ENCODE measurements around the gene USP15. TPM values are rescaled to one million over a fixed set of nuclear protein-coding genes. Genes with fewer than 3 reads are reported as not detected.

The USP15 gene
- total and polyA plus RNA-seq, 2 donors (not counting 3 experiments of a cell fraction or from before 2014, with no cell fraction given): 20.0 to 61.8 TPM

DNA sequence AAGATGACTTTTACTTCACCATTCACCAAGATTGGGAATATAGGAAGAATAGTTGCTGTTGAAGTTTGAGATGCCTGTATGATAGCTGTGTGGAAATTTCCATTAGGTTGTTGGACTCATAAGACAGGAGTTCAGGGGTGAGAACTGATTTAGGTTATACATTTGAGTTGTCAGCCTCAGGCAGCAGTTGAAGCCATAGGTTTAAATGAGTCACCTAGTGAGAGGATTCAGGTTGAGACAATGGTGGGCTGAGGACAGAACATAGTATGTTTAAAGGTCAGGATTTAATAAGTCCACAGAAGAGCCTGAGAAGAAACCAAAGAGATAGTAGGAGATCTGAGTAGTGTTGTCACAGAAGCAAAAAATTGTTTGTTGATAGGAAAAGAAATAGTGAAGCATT, 142.8 kb downstream of the USP15 start:
- Histone ChIP-seq H3K27me3 (ENCODE audit: control insufficient read depth in 2 of 2, insufficient read depth in 2 of 2, low read length in 2 of 2) (no peaks in the 10 kb centered on the region), H3K9me1 (replicated peaks; ENCODE audit: control insufficient read depth, extremely low read depth, insufficient read depth, low read length) (no peaks in the 10 kb centered on the region), H4K20me1 (replicated peaks; ENCODE audit: control insufficient read depth, extremely low read depth, insufficient read depth, low read length) (no peaks in the 10 kb centered on the region), H3K4me3 (replicated peaks in 1 of 3; ENCODE audit: insufficient read depth in 1 of 3, low read depth in 1 of 3, low read length in 3 of 3) (no peak overlapping the region), H3K4me1 (ENCODE audit: control insufficient read depth, extremely low read depth, insufficient read depth, low read length) (no peaks in the 10 kb centered on the region), H3K36me3 (ENCODE audit: control insufficient read depth in 2 of 2, extremely low read depth in 1 of 2, insufficient read depth in 2 of 2, low read length in 2 of 2) (peaks cover 2 to 10% of the 10 kb centered on the region in 2 experiments), H3K4me2 (ENCODE audit: insufficient read depth, low read length) (no peak overlapping the region), H3K9me3 (replicated peaks; ENCODE audit: control insufficient read depth, insufficient read depth, low read length) (no peaks in the 10 kb centered on the region), H3K9ac (replicated peaks; ENCODE audit: extremely low read depth, insufficient read depth, low read length) (no peak overlapping the region), H3K79me2 (ENCODE audit: control insufficient read depth, insufficient read depth, low read length) (no peaks in the 10 kb centered on the region), H3K27ac (ENCODE audit: insufficient read depth, low read depth, low read length) (no peak overlapping the region), H2AFZ (ENCODE audit: low read depth, low read length) (no peak overlapping the region)
- ChIA-PET POLR2A (no interaction called here), CTCF (interaction anchor here (1.4 kb wide), 1 partner anchor 32 kb away, joined by 5 read pairs; no protein-coding TSS in a partner anchor)
- dilution Hi-C loops (cut with MboI; ENCODE audit: extremely low pct_ligation_motif_present, low sequenced_read_pairs): no loop called here
- TF ChIP-seq EZH2 (IDR thresholded peaks at IDR 0.05; ENCODE audit: borderline replicate concordance, low read depth, low read length, severe bottlenecking): no peak
- TF ChIP-seq, protein P1, sequence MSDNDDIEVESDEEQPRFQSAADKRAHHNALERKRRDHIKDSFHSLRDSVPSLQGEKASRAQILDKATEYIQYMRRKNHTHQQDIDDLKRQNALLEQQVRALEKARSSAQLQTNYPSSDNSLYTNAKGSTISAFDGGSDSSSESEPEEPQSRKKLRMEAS (IDR thresholded peaks at IDR 0.05; ENCODE audit: insufficient read depth, insufficient read length): no peak
- no peak for TF ChIP-seq FOS (IDR thresholded peaks at IDR 0.05; ENCODE audit: borderline replicate concordance, insufficient read depth, low read length)
- TF ChIP-seq JUN (IDR thresholded peaks at IDR 0.05; ENCODE audit: borderline replicate concordance, insufficient read depth, insufficient read length, low read depth): no peak
- no peak for TF ChIP-seq GATA2 (IDR thresholded peaks at IDR 0.05; ENCODE audit: insufficient read depth, insufficient read length, low read depth, low read length)
- TF ChIP-seq POLR2A (IDR thresholded peaks at IDR 0.05; ENCODE audit: low read depth, low read length): no peak
- TF ChIP-seq, protein P2, sequence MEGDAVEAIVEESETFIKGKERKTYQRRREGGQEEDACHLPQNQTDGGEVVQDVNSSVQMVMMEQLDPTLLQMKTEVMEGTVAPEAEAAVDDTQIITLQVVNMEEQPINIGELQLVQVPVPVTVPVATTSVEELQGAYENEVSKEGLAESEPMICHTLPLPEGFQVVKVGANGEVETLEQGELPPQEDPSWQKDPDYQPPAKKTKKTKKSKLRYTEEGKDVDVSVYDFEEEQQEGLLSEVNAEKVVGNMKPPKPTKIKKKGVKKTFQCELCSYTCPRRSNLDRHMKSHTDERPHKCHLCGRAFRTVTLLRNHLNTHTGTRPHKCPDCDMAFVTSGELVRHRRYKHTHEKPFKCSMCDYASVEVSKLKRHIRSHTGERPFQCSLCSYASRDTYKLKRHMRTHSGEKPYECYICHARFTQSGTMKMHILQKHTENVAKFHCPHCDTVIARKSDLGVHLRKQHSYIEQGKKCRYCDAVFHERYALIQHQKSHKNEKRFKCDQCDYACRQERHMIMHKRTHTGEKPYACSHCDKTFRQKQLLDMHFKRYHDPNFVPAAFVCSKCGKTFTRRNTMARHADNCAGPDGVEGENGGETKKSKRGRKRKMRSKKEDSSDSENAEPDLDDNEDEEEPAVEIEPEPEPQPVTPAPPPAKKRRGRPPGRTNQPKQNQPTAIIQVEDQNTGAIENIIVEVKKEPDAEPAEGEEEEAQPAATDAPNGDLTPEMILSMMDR (IDR thresholded peaks at IDR 0.05; ENCODE audit: extremely low read depth in 1 of 2, insufficient read depth in 1 of 2, low read depth in 1 of 2, low read length in 2 of 2): no peak
- TF ChIP-seq POLR2AphosphoS5 (IDR thresholded peaks at IDR 0.05; ENCODE audit: insufficient read depth, low read depth, low read length): no peak
- no peak for TF ChIP-seq MYC (IDR thresholded peaks at IDR 0.05; ENCODE audit: low read depth, low read length)
- intact Hi-C loops (cut with micrococcal nuclease): no loop called here
- FAIRE-seq: no peak
- DNase-seq (ENCODE audit: low read depth, low spot score): no peak
- no TSS peak for BruUV-seq (replicated peaks)

Measured in endothelial cell of umbilical vein (primary cell).